NCI-H2107 treated with DMSO at 0.1 percent for 48 hours (cell line): ENCODE results near the gene PSG7.
"Not testable (repeated sequence)": the region's sequence is repeated elsewhere in the genome, so short reads cannot be mapped to it uniquely, and the experiment has no call there.

Experiments used
- DNase-seq: peaks from one replicate; lab custom pipeline; 2025; ENCODE audit not compliant: unreplicated experiment; lab: John Stamatoyannopoulos, UW

Gene PSG7

GRCh38 chr19:42937107-42937506 lies at the start of gene PSG7:
PSG7 (minus strand) TSS chr19:42937207; CDS start chr19:42937076, 131 bp downstream.
- not testable (repeated sequence) for DNase-seq

GRCh38 chr19:42985588-42985987 lies 48.6 kb upstream of the PSG7 start:
- no peak for DNase-seq

GRCh38 chr19:42982111-42982510 lies 45.1 kb upstream of the PSG7 start:
- DNase-seq: not testable (repeated sequence)

- not testable (repeated sequence) for DNase-seq
Measured at GRCh38 chr19:42971451-42971850, 34.4 kb upstream of the PSG7 start.

- no peak for DNase-seq
Measured at GRCh38 chr19:42965176-42965575, 28.2 kb upstream of the PSG7 start.

- DNase-seq: no peak
Measured at GRCh38 chr19:42961119-42961518, 24.1 kb upstream of the PSG7 start.

GRCh38 chr19:42952126-42952525 lies 15.1 kb upstream of the PSG7 start:
- not testable (repeated sequence) for DNase-seq

- DNase-seq: not testable (repeated sequence)
Measured at GRCh38 chr19:42951476-42951875, 14.5 kb upstream of the PSG7 start.

GRCh38 chr19:42942187-42942789 lies 5.3 kb upstream of the PSG7 start:
- no peak for DNase-seq

GRCh38 chr19:42934726-42935125 lies 2.3 kb downstream of the PSG7 start:
- not testable (repeated sequence) for DNase-seq

GRCh38 chr19:42934183-42934582 lies 2.8 kb downstream of the PSG7 start:
- not testable (repeated sequence) for DNase-seq

GRCh38 chr19:42933412-42933811 lies 3.6 kb downstream of the PSG7 start:
- DNase-seq: not testable (repeated sequence)

- not testable (repeated sequence) for DNase-seq
Measured at GRCh38 chr19:42932485-42933101, 4.4 kb downstream of the PSG7 start.

GRCh38 chr19:42930214-42930613 lies 6.8 kb downstream of the PSG7 start:
- not testable (repeated sequence) for DNase-seq

- no peak for DNase-seq
Measured at GRCh38 chr19:42928896-42929295, 8.1 kb downstream of the PSG7 start.

GRCh38 chr19:42926781-42927180 lies 10.2 kb downstream of the PSG7 start:
- no peak for DNase-seq

GRCh38 chr19:42923106-42923505 lies 13.9 kb downstream of the PSG7 start:
- DNase-seq: not testable (repeated sequence)

GRCh38 chr19:42920971-42921370 lies 16.0 kb downstream of the PSG7 start:
- DNase-seq: not testable (repeated sequence)

GRCh38 chr19:42919757-42920079 lies 17.3 kb downstream of the PSG7 start:
- no peak for DNase-seq

- not testable (repeated sequence) for DNase-seq
Measured at GRCh38 chr19:42919070-42919756, 17.8 kb downstream of the PSG7 start.

- DNase-seq: not testable (repeated sequence)
Measured at GRCh38 chr19:42918377-42919069, 18.5 kb downstream of the PSG7 start.

GRCh38 chr19:42917634-42918033 lies 19.4 kb downstream of the PSG7 start, which contains the start of gene PSG6:
PSG6 (minus strand) TSS chr19:42917894; CDS start chr19:42917792, 102 bp downstream.
- DNase-seq: not testable (repeated sequence)
